Measurements from ENCODE around the gene FUOM. TPM values are rescaled to one million over a fixed set of nuclear protein-coding genes. Genes with fewer than 3 reads are reported as not detected.

Gene FUOM
- total RNA-seq, 1 experiment from 2014 or later: 31.3 TPM

DNA sequence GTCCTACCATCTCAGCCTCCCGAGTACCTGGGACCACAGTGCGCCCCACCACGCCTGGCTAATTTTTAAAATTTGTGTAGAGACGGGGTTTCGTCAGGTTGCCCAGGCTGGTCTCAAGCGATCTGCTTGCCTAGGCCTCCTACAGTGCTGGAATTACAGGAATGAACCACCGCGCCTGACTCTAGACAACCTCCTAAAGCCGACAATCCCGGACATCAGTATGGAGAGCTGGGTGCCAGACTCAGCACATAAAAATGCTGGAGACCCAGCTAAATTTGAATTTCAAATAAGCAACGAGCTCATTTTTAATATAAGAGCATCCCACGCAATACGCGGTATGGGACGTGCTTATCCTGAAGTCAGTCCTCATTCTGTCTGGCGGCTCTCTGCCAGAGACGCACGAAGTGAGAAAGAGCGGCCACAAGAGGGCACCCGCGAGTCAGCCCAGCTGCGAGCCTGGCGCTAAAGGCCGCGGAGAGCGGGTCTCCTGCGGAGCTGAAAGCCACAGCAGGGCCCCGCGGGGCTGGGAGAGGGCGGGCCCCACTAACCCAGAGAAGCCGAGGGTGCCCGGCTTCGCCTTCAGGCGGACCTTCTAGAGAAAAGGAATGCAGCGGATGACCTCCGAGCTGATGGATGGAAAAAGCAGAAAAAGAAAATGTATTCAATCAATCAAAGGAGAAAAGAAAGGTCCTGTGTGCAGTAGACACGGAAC is 28.2 kb downstream of the FUOM start:
- ATAC-seq (peak; percentile 81), DNase-seq (ENCODE audit: low spot score) (peak; percentile 90)
- H3K4me3 Mint-ChIP-seq: peak overlapping the region; percentile 22
- H3K27me3 Mint-ChIP-seq (ENCODE audit: low read depth): peaks cover 88% of the 10 kb centered on the region
- peaks cover 14% of the 10 kb centered on the region for H3K4me1 Mint-ChIP-seq
- no peak overlapping the region for H3K27ac Mint-ChIP-seq
- ChIA-PET POLR2A (no interaction called here), CTCF (interaction anchor here (0.7 to 4.1 kb wide), 31 partner anchors 11 to 171 kb away, joined by 3 to 26 read pairs (median 4); partner anchors contain the start of genes ECHS1, FUOM, MTG1 and PAOX)
- TF ChIP-seq, protein P1, sequence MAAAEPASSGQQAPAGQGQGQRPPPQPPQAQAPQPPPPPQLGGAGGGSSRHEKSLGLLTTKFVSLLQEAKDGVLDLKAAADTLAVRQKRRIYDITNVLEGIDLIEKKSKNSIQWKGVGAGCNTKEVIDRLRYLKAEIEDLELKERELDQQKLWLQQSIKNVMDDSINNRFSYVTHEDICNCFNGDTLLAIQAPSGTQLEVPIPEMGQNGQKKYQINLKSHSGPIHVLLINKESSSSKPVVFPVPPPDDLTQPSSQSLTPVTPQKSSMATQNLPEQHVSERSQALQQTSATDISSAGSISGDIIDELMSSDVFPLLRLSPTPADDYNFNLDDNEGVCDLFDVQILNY (CRISPR knock-in tag; IDR thresholded peaks at IDR 0.05): 0 out of 2 replicates have a peak, but pooled peaks have one; percentile 34
- TF ChIP-seq GABPB1 (CRISPR knock-in tag; IDR thresholded peaks at IDR 0.05): no peak
- TF ChIP-seq EMX1 (CRISPR knock-in tag; IDR thresholded peaks at IDR 0.05): no peak
- peak; percentile 82 for TF ChIP-seq ZNF423 (CRISPR knock-in tag; IDR thresholded peaks at IDR 0.05)
- TF ChIP-seq ATF1 (CRISPR knock-in tag; IDR thresholded peaks at IDR 0.05): no peak
- TF ChIP-seq, protein P2, sequence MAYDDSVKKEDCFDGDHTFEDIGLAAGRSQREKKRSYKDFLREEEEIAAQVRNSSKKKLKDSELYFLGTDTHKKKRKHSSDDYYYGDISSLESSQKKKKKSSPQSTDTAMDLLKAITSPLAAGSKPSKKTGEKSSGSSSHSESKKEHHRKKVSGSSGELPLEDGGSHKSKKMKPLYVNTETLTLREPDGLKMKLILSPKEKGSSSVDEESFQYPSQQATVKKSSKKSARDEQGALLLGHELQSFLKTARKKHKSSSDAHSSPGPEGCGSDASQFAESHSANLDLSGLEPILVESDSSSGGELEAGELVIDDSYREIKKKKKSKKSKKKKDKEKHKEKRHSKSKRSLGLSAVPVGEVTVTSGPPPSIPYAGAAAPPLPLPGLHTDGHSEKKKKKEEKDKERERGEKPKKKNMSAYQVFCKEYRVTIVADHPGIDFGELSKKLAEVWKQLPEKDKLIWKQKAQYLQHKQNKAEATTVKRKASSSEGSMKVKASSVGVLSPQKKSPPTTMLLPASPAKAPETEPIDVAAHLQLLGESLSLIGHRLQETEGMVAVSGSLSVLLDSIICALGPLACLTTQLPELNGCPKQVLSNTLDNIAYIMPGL (CRISPR knock-in tag; IDR thresholded peaks at IDR 0.05): 0 out of 2 replicates have a peak, but pooled peaks have one; percentile 48
- no peak for TF ChIP-seq ZNF671 (CRISPR knock-in tag; IDR thresholded peaks at IDR 0.05)
- TF ChIP-seq, protein P3, sequence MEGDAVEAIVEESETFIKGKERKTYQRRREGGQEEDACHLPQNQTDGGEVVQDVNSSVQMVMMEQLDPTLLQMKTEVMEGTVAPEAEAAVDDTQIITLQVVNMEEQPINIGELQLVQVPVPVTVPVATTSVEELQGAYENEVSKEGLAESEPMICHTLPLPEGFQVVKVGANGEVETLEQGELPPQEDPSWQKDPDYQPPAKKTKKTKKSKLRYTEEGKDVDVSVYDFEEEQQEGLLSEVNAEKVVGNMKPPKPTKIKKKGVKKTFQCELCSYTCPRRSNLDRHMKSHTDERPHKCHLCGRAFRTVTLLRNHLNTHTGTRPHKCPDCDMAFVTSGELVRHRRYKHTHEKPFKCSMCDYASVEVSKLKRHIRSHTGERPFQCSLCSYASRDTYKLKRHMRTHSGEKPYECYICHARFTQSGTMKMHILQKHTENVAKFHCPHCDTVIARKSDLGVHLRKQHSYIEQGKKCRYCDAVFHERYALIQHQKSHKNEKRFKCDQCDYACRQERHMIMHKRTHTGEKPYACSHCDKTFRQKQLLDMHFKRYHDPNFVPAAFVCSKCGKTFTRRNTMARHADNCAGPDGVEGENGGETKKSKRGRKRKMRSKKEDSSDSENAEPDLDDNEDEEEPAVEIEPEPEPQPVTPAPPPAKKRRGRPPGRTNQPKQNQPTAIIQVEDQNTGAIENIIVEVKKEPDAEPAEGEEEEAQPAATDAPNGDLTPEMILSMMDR (IDR thresholded peaks at IDR 0.05): peak; percentile 95
- TF ChIP-seq ZNF396 (CRISPR knock-in tag; IDR thresholded peaks at IDR 0.05; ENCODE audit: borderline replicate concordance): no peak
- TF ChIP-seq IRF2 (CRISPR knock-in tag; IDR thresholded peaks at IDR 0.05; ENCODE audit: borderline replicate concordance, low read depth): no peak
- TF ChIP-seq ETV6 (CRISPR knock-in tag; IDR thresholded peaks at IDR 0.05): 0 out of 2 replicates have a peak, but pooled peaks have one; percentile 35
- TF ChIP-seq, protein P4, sequence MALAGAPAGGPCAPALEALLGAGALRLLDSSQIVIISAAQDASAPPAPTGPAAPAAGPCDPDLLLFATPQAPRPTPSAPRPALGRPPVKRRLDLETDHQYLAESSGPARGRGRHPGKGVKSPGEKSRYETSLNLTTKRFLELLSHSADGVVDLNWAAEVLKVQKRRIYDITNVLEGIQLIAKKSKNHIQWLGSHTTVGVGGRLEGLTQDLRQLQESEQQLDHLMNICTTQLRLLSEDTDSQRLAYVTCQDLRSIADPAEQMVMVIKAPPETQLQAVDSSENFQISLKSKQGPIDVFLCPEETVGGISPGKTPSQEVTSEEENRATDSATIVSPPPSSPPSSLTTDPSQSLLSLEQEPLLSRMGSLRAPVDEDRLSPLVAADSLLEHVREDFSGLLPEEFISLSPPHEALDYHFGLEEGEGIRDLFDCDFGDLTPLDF (CRISPR knock-in tag; IDR thresholded peaks at IDR 0.05): no peak
- peaks cover 6% of the 10 kb centered on the region for H3K9me3 Mint-ChIP-seq
- H3K36me3 Mint-ChIP-seq: no peaks in the 10 kb centered on the region

DNA sequence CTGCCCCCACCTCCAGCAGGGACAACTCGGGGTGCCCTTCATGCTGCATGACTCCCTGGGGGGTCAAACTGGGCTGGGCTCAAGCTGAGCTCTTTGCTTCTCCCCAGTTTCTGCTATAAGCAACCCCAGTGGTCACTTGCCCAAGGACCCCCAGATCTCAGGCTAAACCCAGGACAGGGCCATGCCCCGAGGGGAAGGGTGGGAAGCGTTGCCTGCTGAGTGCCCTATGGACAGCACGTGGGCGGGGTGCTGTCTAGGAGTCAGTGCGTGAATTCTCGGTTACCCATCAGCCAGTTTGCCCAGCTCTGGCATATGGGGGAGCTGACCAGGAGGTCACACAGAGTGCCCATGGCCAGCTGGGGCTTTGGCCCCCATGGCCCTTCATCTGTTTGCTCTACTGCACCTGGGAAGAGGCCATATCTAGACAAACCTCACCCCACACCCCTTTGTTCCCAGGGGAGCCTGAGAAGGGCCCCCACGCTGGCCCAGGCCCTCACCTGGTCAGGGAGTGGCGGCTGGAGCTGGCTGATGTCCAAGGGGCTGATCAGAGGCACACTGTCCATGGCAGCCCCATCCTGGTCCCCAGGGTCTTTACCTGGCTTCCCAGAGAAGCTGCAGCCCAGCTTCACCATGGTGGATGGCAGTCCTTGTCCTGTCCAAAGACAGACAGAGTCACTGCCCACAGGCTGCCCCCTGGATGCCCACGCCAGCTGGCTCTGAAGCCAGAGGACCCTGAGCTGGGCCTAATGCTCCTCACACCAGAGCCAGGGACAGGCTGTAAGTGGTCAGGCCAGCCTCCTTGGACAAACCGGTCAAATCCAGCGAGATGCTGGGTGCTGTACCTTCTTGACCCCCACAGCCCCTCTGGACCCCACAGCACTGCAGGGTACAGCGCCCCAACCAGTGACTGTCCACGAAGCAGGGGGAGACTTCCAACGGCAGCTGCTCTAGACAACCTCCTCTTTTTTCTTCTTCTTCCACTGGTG is 29.2 kb downstream of the FUOM start:
- no peak for ATAC-seq
- H3K27me3 Mint-ChIP-seq (ENCODE audit: low read depth): peaks cover 87% of the 10 kb centered on the region
- H3K4me1 Mint-ChIP-seq: peaks cover 14% of the 10 kb centered on the region
- no peak overlapping the region for H3K4me3 Mint-ChIP-seq
- POLR2A ChIA-PET: no interaction called here
- H3K9me3 Mint-ChIP-seq: peaks cover 6% of the 10 kb centered on the region
- CTCF ChIA-PET: interaction anchor here (0.9 to 4.1 kb wide), 24 partner anchors 10 to 170 kb away, joined by 3 to 26 read pairs (median 6); partner anchors contain the start of genes ECHS1, FUOM, MTG1 and PAOX
- no peaks in the 10 kb centered on the region for H3K36me3 Mint-ChIP-seq
- H3K27ac Mint-ChIP-seq: no peak overlapping the region
- DNase-seq (ENCODE audit: low spot score): no peak
- no peak for TF ChIP-seq IRF2 (CRISPR knock-in tag; IDR thresholded peaks at IDR 0.05; ENCODE audit: borderline replicate concordance, low read depth)

Data from WTC11 (cell line).